ENCODE data around the gene OR2S2. TPM values are rescaled to one million over a fixed set of nuclear protein-coding genes. Genes with fewer than 3 reads are reported as not detected.

OR2S2 gene
- total and polyA plus RNA-seq, 5 donors: not detected

DNA sequence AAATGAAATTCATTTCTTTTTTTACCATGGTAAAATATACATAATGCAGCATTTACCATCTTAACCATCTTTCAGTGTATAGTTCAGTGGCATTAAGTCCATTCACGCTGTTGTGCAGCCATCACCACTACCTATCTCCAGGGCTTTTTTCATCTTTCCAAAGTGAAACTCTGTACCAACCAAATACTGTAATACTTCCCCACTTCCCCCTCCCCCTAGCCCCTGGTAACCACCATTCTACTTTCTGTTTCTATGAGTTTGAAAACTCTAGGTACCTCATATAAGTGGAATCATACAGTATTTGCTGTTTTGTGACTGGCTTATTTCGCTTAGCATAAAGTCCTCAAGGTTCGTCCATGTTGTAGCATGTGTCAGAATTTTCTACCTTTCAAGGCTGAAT, 25.2 kb downstream of the OR2S2 start:
- 93% methylated on average over 3 of the region's 3 CpGs for WGBS
- no peaks in the 10 kb centered on the region for H3K9me3 ChIP-seq (ENCODE audit: control insufficient read depth, low read length)

DNA sequence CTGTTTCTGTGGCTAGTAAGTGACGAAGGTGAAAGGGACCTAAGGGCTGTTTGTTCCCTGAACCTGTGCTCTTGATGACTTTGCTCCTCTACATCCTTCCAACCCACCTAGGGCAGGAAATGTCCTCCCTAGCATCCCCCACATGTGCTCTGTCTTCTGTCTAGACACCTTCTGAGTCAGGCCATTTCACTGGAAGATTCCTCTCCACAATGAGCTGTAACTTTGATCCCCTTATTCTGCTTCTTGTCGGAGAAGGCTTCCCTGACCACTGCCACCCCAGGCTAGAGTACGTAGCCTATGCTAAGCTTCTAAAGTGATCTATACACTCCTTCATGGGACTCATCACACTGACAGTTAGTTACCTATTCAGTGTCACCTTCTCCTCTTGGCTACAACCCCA, 27.0 kb downstream of the OR2S2 start:
- intact Hi-C loops (cut with DNase I): no loop called here
- WGBS: 95% methylated on average over 3 of the region's 3 CpGs
- Histone ChIP-seq H3K4me3 (ENCODE audit: low read length) (no peak overlapping the region), H3K27ac (ENCODE audit: low read length) (no peak overlapping the region), H3K27me3 (ENCODE audit: control insufficient read depth, insufficient read depth) (no peaks in the 10 kb centered on the region), H3K9me3 (ENCODE audit: control insufficient read depth, low read length) (no peaks in the 10 kb centered on the region), H3K4me1 (ENCODE audit: control insufficient read depth, insufficient read depth, low read length) (peaks cover 3% of the 10 kb centered on the region)
- no peak for ATAC-seq
- no peak for DNase-seq

More for the DNA sequence above, 25.2 kb downstream of the OR2S2 start:
- H3K4me3 ChIP-seq (ENCODE audit: low read length): no peak overlapping the region
- intact Hi-C loops (cut with DNase I): no loop called here
- DNase-seq (no peak), ATAC-seq (no peak)
- peaks cover 3% of the 10 kb centered on the region for H3K4me1 ChIP-seq (ENCODE audit: control insufficient read depth, insufficient read depth, low read length)
- H3K27me3 ChIP-seq (ENCODE audit: control insufficient read depth, insufficient read depth): no peaks in the 10 kb centered on the region
- no peak overlapping the region for H3K27ac ChIP-seq (ENCODE audit: low read length)

DNA sequence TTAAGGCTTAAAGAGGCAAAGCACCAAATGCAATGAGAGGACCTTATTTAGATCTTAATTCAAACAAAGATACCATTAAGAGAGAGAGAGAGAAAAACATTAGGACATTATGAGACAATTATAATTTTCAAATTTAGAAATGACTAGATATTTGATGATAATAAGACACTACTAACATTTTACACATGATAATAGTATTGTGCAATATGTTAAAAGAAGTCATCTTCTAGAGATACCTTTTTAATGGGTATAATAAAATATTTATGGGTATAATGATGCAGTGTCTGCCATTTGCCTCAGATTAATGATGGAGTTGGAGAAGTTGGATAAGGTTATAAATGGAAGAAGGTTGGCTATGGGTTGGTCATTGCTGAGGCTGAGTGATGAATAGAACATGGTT, 27.4 kb downstream of the OR2S2 start:
- no peak for DNase-seq
- no peak for ATAC-seq
- peaks cover 3% of the 10 kb centered on the region for H3K4me1 ChIP-seq (ENCODE audit: control insufficient read depth, insufficient read depth, low read length)
- H3K4me3 ChIP-seq (ENCODE audit: low read length): no peak overlapping the region
- H3K9me3 ChIP-seq (ENCODE audit: control insufficient read depth, low read length): no peaks in the 10 kb centered on the region
- intact Hi-C loops (cut with DNase I): no loop called here
- H3K27me3 ChIP-seq (ENCODE audit: control insufficient read depth, insufficient read depth): no peaks in the 10 kb centered on the region
- no peak overlapping the region for H3K27ac ChIP-seq (ENCODE audit: low read length)

DNA sequence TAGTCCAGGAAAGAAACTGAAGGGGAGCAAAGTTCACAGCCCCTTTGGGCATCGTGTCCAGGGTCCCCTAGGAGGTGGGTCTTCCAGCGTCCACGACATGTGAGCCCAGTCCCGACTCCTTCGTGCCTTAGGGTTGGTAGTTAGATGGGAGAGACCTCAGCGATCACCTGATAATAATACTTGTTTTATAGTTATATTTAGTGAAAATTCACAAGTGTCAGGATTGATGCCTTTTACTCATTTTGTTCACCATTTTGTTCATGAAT, 28.6 kb downstream of the OR2S2 start:
- Histone ChIP-seq H3K27me3 (ENCODE audit: control insufficient read depth, insufficient read depth) (no peaks in the 10 kb centered on the region), H3K4me3 (ENCODE audit: low read length) (no peak overlapping the region), H3K4me1 (ENCODE audit: control insufficient read depth, insufficient read depth, low read length) (peaks cover 7% of the 10 kb centered on the region), H3K27ac (ENCODE audit: low read length) (peak overlapping the region; percentile 12), H3K9me3 (ENCODE audit: control insufficient read depth, low read length) (no peaks in the 10 kb centered on the region)
- WGBS: 68% methylated on average over 6 of the region's 6 CpGs
- intact Hi-C loops (cut with DNase I): no loop called here
- DNase-seq: peak in 1 of 3 donors; percentile 63
- no peak for ATAC-seq

DNA sequence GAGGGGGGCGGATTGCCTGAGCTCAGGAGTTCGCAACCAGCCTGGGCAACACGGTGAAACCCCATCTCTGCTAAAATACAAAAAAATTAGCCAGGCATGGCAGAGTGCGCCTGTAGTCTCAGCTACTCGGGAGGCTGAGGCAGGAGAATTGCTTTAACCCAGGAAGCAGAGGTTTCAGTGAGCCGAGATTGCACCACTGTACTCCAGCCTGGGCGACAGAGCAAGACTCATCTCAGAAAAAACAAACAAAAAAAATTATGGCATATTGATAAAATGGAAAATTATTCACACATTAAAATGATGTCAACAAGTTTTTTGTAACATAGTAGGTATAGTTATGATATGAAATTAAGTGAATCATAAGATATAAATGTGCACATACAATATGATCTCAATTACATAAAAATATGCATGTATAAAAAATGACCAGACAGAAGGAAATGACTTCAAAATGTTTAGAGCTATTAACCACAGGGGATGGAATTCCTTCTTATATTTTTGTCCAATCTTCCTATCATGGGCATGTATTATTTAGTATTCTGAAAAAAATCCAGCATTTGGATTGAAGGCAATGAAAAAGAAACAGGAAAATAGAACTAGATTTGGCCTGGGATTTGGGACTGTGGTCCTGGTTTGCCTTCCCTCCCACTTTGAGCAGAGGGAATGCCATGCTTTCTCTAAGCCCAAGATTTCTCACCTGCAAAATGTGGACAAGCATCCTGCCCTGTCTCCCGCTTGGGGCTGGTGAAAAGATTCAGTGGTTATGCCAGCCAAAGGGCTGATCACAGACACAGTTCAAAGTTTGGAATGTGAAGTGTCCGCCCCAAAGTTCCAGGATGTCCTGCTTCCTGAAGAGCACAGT, 29.1 kb downstream of the OR2S2 start:
- H3K27me3 ChIP-seq (ENCODE audit: control insufficient read depth, insufficient read depth): no peaks in the 10 kb centered on the region
- intact Hi-C loops (cut with DNase I): no loop called here
- WGBS: 79% methylated on average over 9 of the region's 9 CpGs
- DNase-seq: no peak
- peak overlapping the region; percentile 31 for H3K4me3 ChIP-seq (ENCODE audit: low read length)
- peak; percentile 75 to 78 for ATAC-seq
- peak overlapping the region; percentile 48 for H3K27ac ChIP-seq (ENCODE audit: low read length)
- no peaks in the 10 kb centered on the region for H3K9me3 ChIP-seq (ENCODE audit: control insufficient read depth, low read length)
- peaks cover 7% of the 10 kb centered on the region for H3K4me1 ChIP-seq (ENCODE audit: control insufficient read depth, insufficient read depth, low read length)

DNA sequence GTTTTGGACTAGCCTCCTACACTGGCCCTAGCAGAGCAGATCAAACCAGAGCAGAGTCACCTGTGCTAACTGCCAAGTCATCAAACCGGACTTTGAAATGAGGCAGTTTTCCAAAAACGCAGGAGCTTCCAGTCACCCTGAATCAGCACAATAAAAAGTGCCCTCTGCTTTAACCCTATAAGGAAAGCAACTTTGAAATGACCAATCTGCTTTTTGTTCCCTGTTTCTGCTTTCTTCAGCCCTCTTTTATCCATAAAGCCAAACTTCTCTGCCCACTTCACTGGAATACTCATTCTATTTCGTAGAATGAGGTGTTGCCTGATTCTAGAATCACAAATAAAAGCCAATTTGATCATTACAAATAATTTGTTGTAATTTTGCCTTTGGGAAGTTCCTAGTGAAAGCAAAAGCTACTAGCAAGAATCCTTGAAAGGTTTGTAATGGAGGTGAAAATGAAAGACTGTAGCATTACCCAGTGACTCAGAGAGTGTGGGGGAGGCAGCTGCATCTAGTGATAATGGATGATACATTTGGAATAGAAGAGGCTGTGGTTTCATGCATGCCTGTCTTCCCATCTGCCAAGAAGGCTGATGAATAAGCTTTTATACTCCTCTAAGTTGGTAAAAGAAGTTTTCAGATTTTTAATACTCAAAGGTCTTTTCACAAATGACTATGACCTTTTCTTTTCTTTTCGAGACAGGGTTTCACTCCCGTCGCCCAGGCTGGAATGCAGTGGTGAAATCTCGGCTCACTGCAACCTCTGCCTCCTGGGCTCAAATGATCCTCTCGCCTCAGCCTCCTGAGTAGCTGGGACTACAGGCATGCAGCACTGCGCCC, 33.8 kb downstream of the OR2S2 start:
- Histone ChIP-seq H3K4me1 (ENCODE audit: control insufficient read depth, insufficient read depth, low read length) (peaks cover 10% of the 10 kb centered on the region), H3K27ac (ENCODE audit: low read length) (peak overlapping the region; percentile 34), H3K4me3 (ENCODE audit: low read length) (no peak overlapping the region), H3K9me3 (ENCODE audit: control insufficient read depth, low read length) (no peaks in the 10 kb centered on the region), H3K27me3 (ENCODE audit: control insufficient read depth, insufficient read depth) (no peaks in the 10 kb centered on the region)
- ATAC-seq (peak; percentile 62 to 75), DNase-seq (peak in 1 of 3 donors; percentile 44)
- 58% methylated on average over 9 of the region's 9 CpGs for WGBS
- intact Hi-C loops (cut with DNase I): no loop called here

DNA sequence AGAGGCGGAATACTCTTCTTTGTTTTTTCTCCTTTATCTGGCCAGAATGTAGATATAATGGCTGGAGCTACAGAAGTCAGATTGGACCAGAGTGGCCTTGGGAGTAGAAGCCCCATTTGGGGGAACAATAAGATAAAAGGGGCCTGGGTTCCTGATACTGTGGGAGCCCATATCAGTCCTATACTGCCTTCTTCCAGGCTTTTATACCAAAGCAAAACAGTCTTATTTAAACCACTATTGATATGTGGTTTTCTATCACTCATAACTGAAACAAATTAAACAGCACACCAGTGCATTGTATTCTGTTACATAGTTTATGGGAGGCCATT, 34.4 kb downstream of the OR2S2 start:
- DNase-seq: no peak
- Histone ChIP-seq H3K27ac (ENCODE audit: low read length) (no peak overlapping the region), H3K27me3 (ENCODE audit: control insufficient read depth, insufficient read depth) (no peaks in the 10 kb centered on the region), H3K4me1 (ENCODE audit: control insufficient read depth, insufficient read depth, low read length) (peaks cover 10% of the 10 kb centered on the region), H3K9me3 (ENCODE audit: control insufficient read depth, low read length) (no peaks in the 10 kb centered on the region), H3K4me3 (ENCODE audit: low read length) (no peak overlapping the region)
- intact Hi-C loops (cut with DNase I): no loop called here
- no peak for ATAC-seq
- 73% methylated on average over 1 of the region's 1 CpG for WGBS

DNA sequence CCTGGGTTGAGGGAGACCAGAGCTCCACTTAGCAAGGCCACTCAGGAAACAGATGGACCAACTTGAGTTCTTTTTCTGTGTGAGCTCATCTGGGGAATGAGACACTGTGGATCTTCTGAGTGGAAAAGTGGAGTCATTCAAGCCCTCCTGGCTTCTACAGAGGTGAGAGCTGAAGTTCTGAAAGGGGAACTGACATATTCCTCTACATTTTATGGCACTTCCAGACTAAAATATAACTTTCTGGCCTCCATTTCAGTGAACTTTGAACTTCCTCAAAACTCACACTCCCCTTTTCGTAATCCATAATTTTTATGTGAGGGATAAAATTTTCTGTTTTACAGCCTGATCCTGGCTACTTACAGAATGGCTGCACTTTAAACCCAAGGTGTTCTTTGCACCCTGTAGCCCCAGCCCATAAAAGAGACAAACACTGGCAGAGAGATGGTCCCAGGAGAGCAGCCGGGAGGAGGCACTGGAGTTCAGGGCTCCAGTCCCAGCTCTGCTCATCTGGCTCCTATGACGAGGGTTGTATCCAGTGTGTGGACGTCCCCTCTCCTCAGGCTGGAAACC, 37.8 kb downstream of the OR2S2 start:
- Histone ChIP-seq H3K4me3 (ENCODE audit: low read length) (no peak overlapping the region), H3K4me1 (ENCODE audit: control insufficient read depth, insufficient read depth, low read length) (peaks cover 20% of the 10 kb centered on the region), H3K9me3 (ENCODE audit: control insufficient read depth, low read length) (no peaks in the 10 kb centered on the region), H3K27me3 (ENCODE audit: control insufficient read depth, insufficient read depth) (no peaks in the 10 kb centered on the region), H3K27ac (ENCODE audit: low read length) (peak overlapping the region; percentile 55)
- intact Hi-C loops (cut with DNase I): no loop called here
- no peak for ATAC-seq
- no peak for DNase-seq
- WGBS: 63% methylated on average over 4 of the region's 4 CpGs

DNA sequence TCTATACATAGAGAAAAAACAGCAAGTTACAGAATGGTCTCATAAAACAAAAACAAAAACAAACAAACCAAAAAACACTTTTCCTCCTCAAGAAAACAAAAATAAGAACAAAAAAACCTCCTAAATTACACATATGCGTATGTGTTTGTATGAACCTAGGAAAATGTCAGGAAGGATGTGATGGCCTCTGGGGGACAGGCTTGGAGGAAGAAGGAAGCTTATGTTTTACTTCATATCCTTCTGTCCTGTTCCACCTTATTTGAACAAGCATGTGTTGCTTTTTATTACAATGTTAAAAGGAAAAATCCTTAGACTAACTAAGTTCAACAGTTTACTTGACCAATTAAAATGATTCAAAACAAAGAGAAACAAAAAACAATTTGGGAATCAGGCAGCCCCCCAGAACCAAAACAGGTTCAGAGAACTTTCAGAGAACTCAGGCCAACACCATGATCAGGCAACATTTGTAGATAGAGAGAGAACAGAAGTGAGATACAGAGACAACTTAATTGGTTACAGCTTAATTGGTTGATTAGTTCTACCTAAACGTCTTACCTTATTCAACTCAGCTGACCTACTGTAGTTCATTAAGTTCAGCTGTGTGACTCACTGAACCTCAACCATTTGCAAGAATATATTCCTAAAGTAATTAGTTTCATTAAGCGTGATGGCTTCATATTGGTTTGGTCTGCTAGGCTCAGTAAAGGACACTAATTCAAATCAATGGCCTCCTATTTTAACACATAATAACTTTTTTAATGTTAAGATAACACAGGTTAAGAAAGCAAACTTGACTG, 38.5 kb downstream of the OR2S2 start:
- Histone ChIP-seq H3K4me3 (ENCODE audit: low read length) (no peak overlapping the region), H3K9me3 (ENCODE audit: control insufficient read depth, low read length) (no peaks in the 10 kb centered on the region), H3K27ac (ENCODE audit: low read length) (peak overlapping the region; percentile 55), H3K4me1 (ENCODE audit: control insufficient read depth, insufficient read depth, low read length) (peaks cover 16% of the 10 kb centered on the region), H3K27me3 (ENCODE audit: control insufficient read depth, insufficient read depth) (no peaks in the 10 kb centered on the region)
- DNase-seq (no peak), ATAC-seq (no peak)
- 74% methylated on average over 3 of the region's 3 CpGs for WGBS
- intact Hi-C loops (cut with DNase I): no loop called here

DNA sequence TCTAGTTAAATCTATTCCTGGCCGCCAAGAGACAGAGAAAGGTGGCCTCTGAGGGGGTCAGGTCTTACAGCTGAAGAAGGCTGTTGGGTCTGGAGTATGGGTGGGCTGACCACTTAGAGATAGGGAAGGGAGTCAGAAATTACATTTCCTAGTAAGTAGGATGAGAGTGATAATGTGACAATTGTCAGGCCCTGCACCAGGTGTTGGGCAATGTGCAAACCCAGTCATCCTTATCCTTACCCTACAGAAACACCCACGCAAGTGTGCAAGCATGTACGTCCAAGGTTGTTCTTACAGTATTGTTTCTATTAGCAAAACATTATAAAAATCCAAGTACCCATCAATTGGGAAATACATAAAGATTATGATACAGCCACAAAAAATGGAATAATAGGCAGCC, 39.2 kb downstream of the OR2S2 start:
- DNase-seq: no peak
- intact Hi-C loops (cut with DNase I): no loop called here
- Histone ChIP-seq H3K4me3 (ENCODE audit: low read length) (no peak overlapping the region), H3K27me3 (ENCODE audit: control insufficient read depth, insufficient read depth) (no peaks in the 10 kb centered on the region), H3K4me1 (ENCODE audit: control insufficient read depth, insufficient read depth, low read length) (peaks cover 16% of the 10 kb centered on the region), H3K9me3 (ENCODE audit: control insufficient read depth, low read length) (no peaks in the 10 kb centered on the region), H3K27ac (ENCODE audit: low read length) (peak overlapping the region; percentile 14)
- 74% methylated on average over 3 of the region's 3 CpGs for WGBS
- ATAC-seq: no peak

DNA sequence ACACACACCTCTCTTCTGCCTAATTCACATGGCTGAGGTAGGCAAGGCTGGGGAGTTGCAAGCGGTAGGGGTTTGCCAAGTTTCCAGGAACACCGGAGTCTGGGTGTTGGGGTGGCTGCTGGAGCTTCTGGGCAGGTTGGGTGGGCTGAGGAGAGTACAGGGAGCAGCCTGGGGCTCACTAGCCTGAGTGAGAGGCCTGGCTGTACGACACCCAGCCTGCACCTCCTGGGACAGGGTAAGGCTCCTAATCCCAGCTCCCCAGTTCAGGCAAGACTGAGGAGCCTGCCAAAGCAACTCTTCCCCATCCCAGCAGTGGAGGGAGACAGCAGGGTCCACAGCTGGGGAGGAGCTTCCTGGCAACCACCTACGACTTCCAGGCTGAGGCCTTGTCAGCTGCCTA, 40.7 kb downstream of the OR2S2 start:
- no peak for ATAC-seq
- Histone ChIP-seq H3K27me3 (ENCODE audit: control insufficient read depth, insufficient read depth) (no peaks in the 10 kb centered on the region), H3K9me3 (ENCODE audit: control insufficient read depth, low read length) (no peaks in the 10 kb centered on the region), H3K4me1 (ENCODE audit: control insufficient read depth, insufficient read depth, low read length) (peaks cover 16% of the 10 kb centered on the region), H3K4me3 (ENCODE audit: low read length) (no peak overlapping the region), H3K27ac (ENCODE audit: low read length) (peak overlapping the region; percentile 83)
- 65% methylated on average over 4 of the region's 4 CpGs for WGBS
- DNase-seq: no peak
- intact Hi-C loops (cut with DNase I): no loop called here
